HEK293 (cell line): ENCODE data around the gene CELSR1.

Experiments
- CTCF ChIA-PET: fragments of 350-600 bp; formaldehyde crosslinking; extraction: SDS; loops from one replicate; lab custom pipeline; 2021; ENCODE audit warnings: antibody characterized with exemption; lab: Yijun Ruan, JAX
- POLR2A ChIA-PET: fragments of 300-600 bp; formaldehyde crosslinking; extraction: SDS; loops from one replicate; lab custom pipeline; 2020; ENCODE audit warnings: antibody characterized with exemption, inconsistent platforms; lab: Yijun Ruan, JAX
- H3K27ac ChIP-seq: fragments of 200-500 bp; sonication (Bioruptor generic); 2 replicates; pipeline ENCODE4 v1.5.1; 2014; ENCODE audit warnings: low read depth, low read length, control low read depth, inconsistent platforms; ENCODE audit errors: extremely low read depth
- H3K36me3 ChIP-seq, 2 experiments: fragments of 200-500 bp in 1 of 2; sonication (Bioruptor generic) in 1 of 2; 1 replicate in 1 of 2; 2 replicates in 1 of 2; pipeline ENCODE4 v1.5.1; 2014 to 2017; ENCODE audit warnings: inconsistent platforms in 2 of 2, low read length in 2 of 2; ENCODE audit not compliant: control insufficient read depth in 2 of 2, insufficient read depth in 1 of 2
- H3K4me1 ChIP-seq: fragments of 200-500 bp; sonication (Bioruptor generic); 2 replicates; pipeline ENCODE4 v1.5.1; 2014; ENCODE audit warnings: mild to moderate bottlenecking, low read length, inconsistent platforms; ENCODE audit not compliant: control insufficient read depth, insufficient read depth
- H3K4me3 ChIP-seq: 2 replicates; pipeline ENCODE4 v1.5.1; 2011; ENCODE audit warnings: low read depth, mild to moderate bottlenecking, control low read depth, low read length, moderate library complexity
- H3K9me3 ChIP-seq: fragments of 200-500 bp; sonication (Bioruptor generic); 2 replicates; pipeline ENCODE4 v1.5.1; 2014; ENCODE audit warnings: low read depth, low read length, inconsistent platforms; ENCODE audit not compliant: control insufficient read depth, insufficient read depth
- PRDM1 ChIP-seq: fragments of 450-650 bp; formaldehyde crosslinking; IDR thresholded peaks from 2 replicates; pipeline ENCODE4; 2016; ENCODE audit warnings: missing biosample characterization, missing genetic modification characterization
- SCRT2 ChIP-seq: fragments of 450-650 bp; formaldehyde crosslinking; IDR thresholded peaks from 2 replicates; pipeline ENCODE4 v1.5.1; 2016; ENCODE audit warnings: missing biosample characterization, missing genetic modification characterization
- SP7 ChIP-seq: fragments of 450-650 bp; formaldehyde crosslinking; IDR thresholded peaks from 2 replicates; pipeline ENCODE4 v1.5.1; 2016; ENCODE audit warnings: missing biosample characterization, missing genetic modification characterization
- YY1 ChIP-seq: fragments of 450-650 bp; formaldehyde crosslinking; IDR thresholded peaks from 2 replicates; pipeline ENCODE4 v1.5.1; 2018; ENCODE audit warnings: missing biosample characterization, missing genetic modification characterization
- ZBTB1 ChIP-seq: fragments of 450-650 bp; formaldehyde crosslinking; IDR thresholded peaks from 2 replicates; pipeline ENCODE4 v1.5.1; 2016; ENCODE audit warnings: missing biosample characterization, missing genetic modification characterization
- ZBTB17 ChIP-seq: fragments of 450-650 bp; formaldehyde crosslinking; IDR thresholded peaks from 2 replicates; pipeline ENCODE4 v1.5.1; 2016; ENCODE audit warnings: missing biosample characterization, missing genetic modification characterization
- ZBTB21 ChIP-seq: fragments of 450-650 bp; formaldehyde crosslinking; IDR thresholded peaks from 2 replicates; pipeline ENCODE4 v1.5.1; 2017; ENCODE audit warnings: missing biosample characterization, missing genetic modification characterization
- ZFHX2 ChIP-seq: fragments of 450-650 bp; formaldehyde crosslinking; conservative IDR thresholded peaks from 2 replicates; pipeline ENCODE4 v1.5.1; 2016; ENCODE audit warnings: missing biosample characterization, missing genetic modification characterization
- ZFP37 ChIP-seq: fragments of 450-650 bp; formaldehyde crosslinking; IDR thresholded peaks from 2 replicates; pipeline ENCODE4 v1.5.1; 2016; ENCODE audit warnings: missing biosample characterization, missing genetic modification characterization
- ZNF121 ChIP-seq: fragments of 450-650 bp; formaldehyde crosslinking; IDR thresholded peaks from 2 replicates; pipeline ENCODE4 v1.5.1; 2016; ENCODE audit warnings: missing biosample characterization, missing genetic modification characterization
- ZNF155 ChIP-seq: fragments of 450-650 bp; formaldehyde crosslinking; IDR thresholded peaks from 2 replicates; pipeline ENCODE4 v1.5.1; 2016; ENCODE audit warnings: missing biosample characterization, missing genetic modification characterization
- ZNF274 ChIP-seq, 2 experiments: fragments of 200-500 bp in 1 of 2; fragments of 450-650 bp in 1 of 2; sonication (Bioruptor generic) in 1 of 2; formaldehyde crosslinking in 1 of 2; IDR thresholded peaks; 2 replicates each; pipeline versions ENCODE4 v1.5.1 to v1.6.1; 2014 to 2016; ENCODE audit warnings: borderline replicate concordance in 1 of 2, inconsistent platforms in 1 of 2, low read length in 1 of 2, missing biosample characterization in 1 of 2, missing genetic modification characterization in 1 of 2
- ZNF324 ChIP-seq: fragments of 450-650 bp; formaldehyde crosslinking; IDR thresholded peaks from 2 replicates; pipeline ENCODE4 v1.5.1; 2016; ENCODE audit warnings: missing biosample characterization, missing genetic modification characterization
- ZNF335 ChIP-seq: fragments of 450-650 bp; formaldehyde crosslinking; conservative IDR thresholded peaks from 2 replicates; pipeline ENCODE4 v1.5.1; 2016; ENCODE audit warnings: missing biosample characterization, missing genetic modification characterization
- ZNF366 ChIP-seq: fragments of 450-650 bp; formaldehyde crosslinking; conservative IDR thresholded peaks from 2 replicates; pipeline ENCODE4 v1.5.1; 2016; ENCODE audit warnings: missing biosample characterization, missing genetic modification characterization
- ZNF433 ChIP-seq: fragments of 450-650 bp; formaldehyde crosslinking; IDR thresholded peaks from 2 replicates; pipeline ENCODE4 v1.5.1; 2016; ENCODE audit warnings: missing biosample characterization, missing genetic modification characterization, low read depth
- ZNF501 ChIP-seq: fragments of 450-650 bp; formaldehyde crosslinking; IDR thresholded peaks from 2 replicates; pipeline ENCODE4 v1.5.1; 2016; ENCODE audit warnings: missing biosample characterization, missing genetic modification characterization
- ZNF549 ChIP-seq: fragments of 450-650 bp; IDR thresholded peaks from 2 replicates; pipeline ENCODE4 v1.5.1; 2018; ENCODE audit warnings: missing biosample characterization, missing genetic modification characterization, mild to moderate bottlenecking, inconsistent platforms, moderate library complexity
- ZNF596 ChIP-seq: fragments of 450-650 bp; IDR thresholded peaks from 2 replicates; pipeline ENCODE4 v1.5.0; 2018; ENCODE audit warnings: missing biosample characterization, mild to moderate bottlenecking, missing genetic modification characterization, moderate library complexity
- ZNF600 ChIP-seq: fragments of 450-650 bp; formaldehyde crosslinking; IDR thresholded peaks from 2 replicates; pipeline ENCODE4 v1.5.1; 2016; ENCODE audit warnings: missing biosample characterization, missing genetic modification characterization
- ZNF610 ChIP-seq: fragments of 450-650 bp; formaldehyde crosslinking; IDR thresholded peaks from 2 replicates; pipeline ENCODE4 v1.5.1; 2016; ENCODE audit warnings: missing biosample characterization, missing genetic modification characterization, borderline replicate concordance
- ZNF621 ChIP-seq: fragments of 450-650 bp; formaldehyde crosslinking; IDR thresholded peaks from 2 replicates; pipeline ENCODE4 v1.5.1; 2017; ENCODE audit warnings: missing biosample characterization, missing genetic modification characterization
- ZSCAN16 ChIP-seq: fragments of 450-650 bp; formaldehyde crosslinking; IDR thresholded peaks from 2 replicates; pipeline ENCODE4 v1.5.1; 2016; ENCODE audit warnings: missing biosample characterization, missing genetic modification characterization
- ZSCAN30 ChIP-seq: fragments of 450-650 bp; IDR thresholded peaks from 2 replicates; pipeline ENCODE4 v1.5.1; 2018; ENCODE audit warnings: missing biosample characterization, mild to moderate bottlenecking, missing genetic modification characterization, moderate library complexity
- ZXDB ChIP-seq: fragments of 450-650 bp; formaldehyde crosslinking; IDR thresholded peaks from 2 replicates; pipeline ENCODE4 v1.5.1; 2016; ENCODE audit warnings: missing biosample characterization, missing genetic modification characterization
- TF ChIP-seq, protein P1 (sequence below): fragments of 450-650 bp; formaldehyde crosslinking; IDR thresholded peaks from 2 replicates; pipeline ENCODE4 v1.5.0; 2017; ENCODE audit warnings: missing biosample characterization, missing genetic modification characterization, borderline replicate concordance
- TF ChIP-seq, protein P2 (sequence below): sonication (generic); formaldehyde crosslinking; IDR thresholded peaks from 2 replicates; pipeline ENCODE4 v1.8.1; 2022; ENCODE audit warnings: mild to moderate bottlenecking, moderate library complexity, missing genetic modification reagents
- TF ChIP-seq, protein P3 (sequence below): fragments of 450-650 bp; formaldehyde crosslinking; IDR thresholded peaks from 2 replicates; pipeline ENCODE4 v1.5.1; 2017; ENCODE audit warnings: missing biosample characterization, missing genetic modification characterization
- TF ChIP-seq, protein P4 (sequence below): fragments of 450-650 bp; formaldehyde crosslinking; IDR thresholded peaks from 2 replicates; pipeline ENCODE4 v1.5.1; 2017; ENCODE audit warnings: missing biosample characterization, missing genetic modification characterization

The CELSR1 gene

DNA sequence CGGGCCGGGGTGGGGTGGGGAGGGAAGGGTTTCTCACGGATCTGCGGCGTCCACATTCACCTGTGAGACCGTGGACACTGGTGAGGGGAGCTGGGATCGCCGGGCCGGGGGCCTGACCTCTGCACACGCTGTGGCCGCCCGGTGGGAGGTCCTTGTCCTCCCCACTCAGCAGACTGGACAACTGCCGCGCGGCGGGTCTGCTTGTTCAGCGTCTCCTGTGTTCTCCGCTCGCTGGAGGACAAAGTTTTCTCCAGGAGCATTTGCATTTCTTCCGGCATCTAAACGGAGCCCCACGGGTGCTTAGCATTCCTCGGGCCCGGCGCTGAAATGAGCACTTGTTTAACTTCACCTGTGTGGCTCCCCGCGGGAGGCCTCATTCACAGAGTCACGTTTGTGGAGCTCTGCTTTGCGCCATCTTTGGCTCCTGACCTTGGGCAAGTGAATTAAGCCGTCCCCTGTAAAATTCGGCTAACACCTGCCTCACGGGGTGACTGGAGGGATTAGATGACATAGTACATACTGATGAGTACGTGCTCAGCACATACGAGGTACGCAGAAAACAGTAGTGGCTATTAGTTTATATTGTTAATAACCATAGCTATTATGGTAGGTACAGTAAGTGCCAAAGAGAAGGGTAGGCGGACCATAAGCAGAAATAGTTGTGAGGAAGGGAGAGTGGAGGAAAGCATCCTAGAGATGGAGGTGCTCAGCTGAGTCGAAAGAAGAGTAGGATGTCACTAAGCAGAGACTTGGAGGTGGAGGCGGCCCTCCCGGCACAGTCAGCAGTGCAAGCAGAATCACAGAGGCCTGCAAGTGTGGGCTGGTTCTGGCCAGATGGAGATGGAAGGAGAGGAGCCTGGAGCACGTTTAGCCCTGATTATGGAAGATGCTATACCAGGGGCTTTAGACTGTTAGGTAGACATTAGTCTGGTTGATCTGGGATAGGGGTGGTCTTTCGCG is 201.0 kb downstream of the CELSR1 start:
- Histone ChIP-seq H3K4me1 (peaks cover 5% of the 10 kb centered on the region), H3K36me3 (peaks cover 38 to 69% of the 10 kb centered on the region in 2 experiments), H3K4me3 (peak overlapping the region; percentile 96), H3K9me3 (no peaks in the 10 kb centered on the region), H3K27ac (peak overlapping the region; percentile 92)
- ChIA-PET CTCF (interaction anchor here (0.6 to 1.6 kb wide), 6 partner anchors 9 to 342 kb away, joined by 3 to 4 read pairs (median 3); no protein-coding TSS in a partner anchor), POLR2A (interaction anchor here (0.5 to 2.2 kb wide), 13 partner anchors 11 to 221 kb away, joined by 3 to 17 read pairs (median 3); partner anchors contain the start of genes GTSE1 and TTC38)
- TF ChIP-seq ZNF501 (tag by site-specific recombination) (no peak), ZSCAN16 (tag by site-specific recombination) (no peak), ZNF324 (tag by site-specific recombination) (no peak), ZNF274 (IDR thresholded peaks at IDR 0.05; ENCODE audit: low read length) (no peak), ZNF274 (tag by site-specific recombination; IDR thresholded peaks at IDR 0.05; ENCODE audit: borderline replicate concordance) (no peak), ZFHX2 (peak; percentile 45), PRDM1 (tag by site-specific recombination) (peak; percentile 35; the same call in 1 of the 2 replicates), ZNF121 (tag by site-specific recombination) (no peak), SP7 (tag by site-specific recombination) (no peak), ZNF600 (no peak), ZNF549 (no peak), ZBTB1 (no peak), ZNF155 (tag by site-specific recombination) (no peak), ZNF596 (no peak), ZNF621 (tag by site-specific recombination) (no peak), ZFP37 (tag by site-specific recombination) (no peak), ZBTB17 (tag by site-specific recombination) (peak; percentile 38; the same call in 1 of the 2 replicates), ZNF610 (no peak), YY1 (tag by site-specific recombination) (peak; percentile 24; the same call in 1 of the 2 replicates), ZXDB (tag by site-specific recombination) (no peak), ZBTB21 (tag by site-specific recombination) (no peak), ZNF366 (tag by site-specific recombination) (no peak), ZNF335 (peak; percentile 22), ZSCAN30 (tag by site-specific recombination) (no peak), SCRT2 (tag by site-specific recombination) (no peak), ZNF433 (tag by site-specific recombination) (no peak)
- TF ChIP-seq, protein P1, sequence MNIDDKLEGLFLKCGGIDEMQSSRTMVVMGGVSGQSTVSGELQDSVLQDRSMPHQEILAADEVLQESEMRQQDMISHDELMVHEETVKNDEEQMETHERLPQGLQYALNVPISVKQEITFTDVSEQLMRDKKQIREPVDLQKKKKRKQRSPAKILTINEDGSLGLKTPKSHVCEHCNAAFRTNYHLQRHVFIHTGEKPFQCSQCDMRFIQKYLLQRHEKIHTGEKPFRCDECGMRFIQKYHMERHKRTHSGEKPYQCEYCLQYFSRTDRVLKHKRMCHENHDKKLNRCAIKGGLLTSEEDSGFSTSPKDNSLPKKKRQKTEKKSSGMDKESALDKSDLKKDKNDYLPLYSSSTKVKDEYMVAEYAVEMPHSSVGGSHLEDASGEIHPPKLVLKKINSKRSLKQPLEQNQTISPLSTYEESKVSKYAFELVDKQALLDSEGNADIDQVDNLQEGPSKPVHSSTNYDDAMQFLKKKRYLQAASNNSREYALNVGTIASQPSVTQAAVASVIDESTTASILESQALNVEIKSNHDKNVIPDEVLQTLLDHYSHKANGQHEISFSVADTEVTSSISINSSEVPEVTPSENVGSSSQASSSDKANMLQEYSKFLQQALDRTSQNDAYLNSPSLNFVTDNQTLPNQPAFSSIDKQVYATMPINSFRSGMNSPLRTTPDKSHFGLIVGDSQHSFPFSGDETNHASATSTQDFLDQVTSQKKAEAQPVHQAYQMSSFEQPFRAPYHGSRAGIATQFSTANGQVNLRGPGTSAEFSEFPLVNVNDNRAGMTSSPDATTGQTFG (tag by site-specific recombination) = no peak
- TF ChIP-seq, protein P2, sequence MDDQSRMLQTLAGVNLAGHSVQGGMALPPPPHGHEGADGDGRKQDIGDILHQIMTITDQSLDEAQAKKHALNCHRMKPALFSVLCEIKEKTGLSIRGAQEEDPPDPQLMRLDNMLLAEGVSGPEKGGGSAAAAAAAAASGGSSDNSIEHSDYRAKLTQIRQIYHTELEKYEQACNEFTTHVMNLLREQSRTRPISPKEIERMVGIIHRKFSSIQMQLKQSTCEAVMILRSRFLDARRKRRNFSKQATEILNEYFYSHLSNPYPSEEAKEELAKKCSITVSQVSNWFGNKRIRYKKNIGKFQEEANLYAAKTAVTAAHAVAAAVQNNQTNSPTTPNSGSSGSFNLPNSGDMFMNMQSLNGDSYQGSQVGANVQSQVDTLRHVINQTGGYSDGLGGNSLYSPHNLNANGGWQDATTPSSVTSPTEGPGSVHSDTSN (CRISPR knock-in tag) = no peak
- TF ChIP-seq, protein P3, sequence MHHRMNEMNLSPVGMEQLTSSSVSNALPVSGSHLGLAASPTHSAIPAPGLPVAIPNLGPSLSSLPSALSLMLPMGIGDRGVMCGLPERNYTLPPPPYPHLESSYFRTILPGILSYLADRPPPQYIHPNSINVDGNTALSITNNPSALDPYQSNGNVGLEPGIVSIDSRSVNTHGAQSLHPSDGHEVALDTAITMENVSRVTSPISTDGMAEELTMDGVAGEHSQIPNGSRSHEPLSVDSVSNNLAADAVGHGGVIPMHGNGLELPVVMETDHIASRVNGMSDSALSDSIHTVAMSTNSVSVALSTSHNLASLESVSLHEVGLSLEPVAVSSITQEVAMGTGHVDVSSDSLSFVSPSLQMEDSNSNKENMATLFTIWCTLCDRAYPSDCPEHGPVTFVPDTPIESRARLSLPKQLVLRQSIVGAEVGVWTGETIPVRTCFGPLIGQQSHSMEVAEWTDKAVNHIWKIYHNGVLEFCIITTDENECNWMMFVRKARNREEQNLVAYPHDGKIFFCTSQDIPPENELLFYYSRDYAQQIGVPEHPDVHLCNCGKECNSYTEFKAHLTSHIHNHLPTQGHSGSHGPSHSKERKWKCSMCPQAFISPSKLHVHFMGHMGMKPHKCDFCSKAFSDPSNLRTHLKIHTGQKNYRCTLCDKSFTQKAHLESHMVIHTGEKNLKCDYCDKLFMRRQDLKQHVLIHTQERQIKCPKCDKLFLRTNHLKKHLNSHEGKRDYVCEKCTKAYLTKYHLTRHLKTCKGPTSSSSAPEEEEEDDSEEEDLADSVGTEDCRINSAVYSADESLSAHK (tag by site-specific recombination) = no peak
- TF ChIP-seq, protein P4, sequence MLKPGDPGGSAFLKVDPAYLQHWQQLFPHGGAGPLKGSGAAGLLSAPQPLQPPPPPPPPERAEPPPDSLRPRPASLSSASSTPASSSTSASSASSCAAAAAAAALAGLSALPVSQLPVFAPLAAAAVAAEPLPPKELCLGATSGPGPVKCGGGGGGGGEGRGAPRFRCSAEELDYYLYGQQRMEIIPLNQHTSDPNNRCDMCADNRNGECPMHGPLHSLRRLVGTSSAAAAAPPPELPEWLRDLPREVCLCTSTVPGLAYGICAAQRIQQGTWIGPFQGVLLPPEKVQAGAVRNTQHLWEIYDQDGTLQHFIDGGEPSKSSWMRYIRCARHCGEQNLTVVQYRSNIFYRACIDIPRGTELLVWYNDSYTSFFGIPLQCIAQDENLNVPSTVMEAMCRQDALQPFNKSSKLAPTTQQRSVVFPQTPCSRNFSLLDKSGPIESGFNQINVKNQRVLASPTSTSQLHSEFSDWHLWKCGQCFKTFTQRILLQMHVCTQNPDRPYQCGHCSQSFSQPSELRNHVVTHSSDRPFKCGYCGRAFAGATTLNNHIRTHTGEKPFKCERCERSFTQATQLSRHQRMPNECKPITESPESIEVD (tag by site-specific recombination) = no peak
